Spleen (tissue), 7 donors: ENCODE results near the gene GPAT3.

Experiments
- POLR2A ChIP-seq, 3 donors: fragments of 450-650 bp; IDR thresholded peaks; one replicate each; pipeline ENCODE4 v1.5.1; 2017; ENCODE audit warnings: antibody characterized with exemption in 3 of 3, mild to moderate bottlenecking in 1 of 3
- POLR2AphosphoS5 ChIP-seq, 3 donors: sonication (generic); formaldehyde crosslinking; IDR thresholded peaks; one replicate each; pipeline ENCODE4 v1.5.1; 2017; ENCODE audit warnings: antibody characterized with exemption in 3 of 3
- TF ChIP-seq, protein P1 (sequence below), 11 experiments: fragments of 200-600 bp in 7 of 11; fragments of 450-650 bp in 4 of 11; sonication (generic) in 4 of 11; IDR thresholded peaks in 8 of 11; conservative IDR thresholded peaks in 3 of 11; 1 replicate in 7 of 11; 2 replicates in 4 of 11; pipeline versions ENCODE4 v1.4.0 to v1.8.0; 2016 to 2021; ENCODE audit warnings: antibody characterized with exemption in 11 of 11, inconsistent platforms in 4 of 11, mild to moderate bottlenecking in 1 of 11
- donor health status: DM: no; HTN: no; CAD: no; lungs with moderate emphysema.
- donor health status: DM: no; HTN: no; CAD: no.
- donor health status: DM: no; HTN: no; CAD: no.

DNA sequence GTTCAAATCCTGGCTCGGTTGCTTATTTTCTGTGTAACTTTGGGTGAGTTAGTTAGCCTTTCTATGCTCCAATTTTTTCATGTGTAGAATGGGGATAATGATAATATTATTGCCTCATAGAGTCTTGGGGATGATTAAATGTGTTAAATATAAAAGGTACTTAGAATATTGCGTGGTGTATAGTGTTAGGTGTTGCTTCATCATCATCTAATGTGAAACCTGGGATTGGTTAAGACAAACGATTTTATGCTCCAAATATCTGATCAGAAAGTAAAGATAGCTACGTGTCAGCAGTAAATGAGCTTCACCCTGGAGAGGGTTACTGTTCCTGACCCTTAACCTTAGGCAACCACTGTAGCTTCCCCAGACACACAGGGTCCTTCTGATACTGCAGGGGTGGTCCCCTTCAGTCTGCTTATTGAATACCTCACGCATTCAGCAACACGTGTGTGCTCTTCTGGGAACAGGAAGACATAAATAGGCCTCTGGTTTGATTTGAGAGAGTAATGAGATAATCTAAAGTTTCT, 50.1 kb downstream of the GPAT3 start:
- TF ChIP-seq, protein P1, sequence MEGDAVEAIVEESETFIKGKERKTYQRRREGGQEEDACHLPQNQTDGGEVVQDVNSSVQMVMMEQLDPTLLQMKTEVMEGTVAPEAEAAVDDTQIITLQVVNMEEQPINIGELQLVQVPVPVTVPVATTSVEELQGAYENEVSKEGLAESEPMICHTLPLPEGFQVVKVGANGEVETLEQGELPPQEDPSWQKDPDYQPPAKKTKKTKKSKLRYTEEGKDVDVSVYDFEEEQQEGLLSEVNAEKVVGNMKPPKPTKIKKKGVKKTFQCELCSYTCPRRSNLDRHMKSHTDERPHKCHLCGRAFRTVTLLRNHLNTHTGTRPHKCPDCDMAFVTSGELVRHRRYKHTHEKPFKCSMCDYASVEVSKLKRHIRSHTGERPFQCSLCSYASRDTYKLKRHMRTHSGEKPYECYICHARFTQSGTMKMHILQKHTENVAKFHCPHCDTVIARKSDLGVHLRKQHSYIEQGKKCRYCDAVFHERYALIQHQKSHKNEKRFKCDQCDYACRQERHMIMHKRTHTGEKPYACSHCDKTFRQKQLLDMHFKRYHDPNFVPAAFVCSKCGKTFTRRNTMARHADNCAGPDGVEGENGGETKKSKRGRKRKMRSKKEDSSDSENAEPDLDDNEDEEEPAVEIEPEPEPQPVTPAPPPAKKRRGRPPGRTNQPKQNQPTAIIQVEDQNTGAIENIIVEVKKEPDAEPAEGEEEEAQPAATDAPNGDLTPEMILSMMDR (IDR thresholded peaks at IDR 0.05 in 8 of 11, conservative IDR thresholded peaks at IDR 0.05 in 3 of 11): no peak
- no peak for TF ChIP-seq POLR2A (IDR thresholded peaks at IDR 0.05)
- TF ChIP-seq POLR2AphosphoS5 (IDR thresholded peaks at IDR 0.05): no peak
